Smooth muscle cell (in vitro differentiated cells): ENCODE data around the gene DENND5B. TPM values are rescaled to one million over a fixed set of nuclear protein-coding genes. Genes with fewer than 3 reads are reported as not detected.

Experiments
- DNase-seq: peaks from one replicate; lab custom pipeline; 2025; ENCODE audit not compliant: unreplicated experiment; lab: John Stamatoyannopoulos, UW
- H2AFZ ChIP-seq: fragments of 200-600 bp; sonication (generic); 2 replicates; pipeline ENCODE4 v1.6.0; 2016; ENCODE audit warnings: antibody characterized with exemption, low read depth, mild to moderate bottlenecking
- H3F3A ChIP-seq: fragments of 200-600 bp; sonication (generic); 2 replicates; pipeline ENCODE4 v1.6.0; 2017; ENCODE audit warnings: antibody characterized with exemption, low read depth
- H3K27ac ChIP-seq: fragments of 200-600 bp; sonication (generic); 2 replicates; pipeline ENCODE4 v1.5.1; 2016; ENCODE audit warnings: low read depth, mild to moderate bottlenecking
- H3K27me3 ChIP-seq: fragments of 200-600 bp; sonication (generic); 2 replicates; pipeline ENCODE4 v1.6.1; 2016; ENCODE audit warnings: low read depth, mild to moderate bottlenecking
- H3K36me3 ChIP-seq: fragments of 200-600 bp; sonication (generic); 2 replicates; pipeline ENCODE4 v1.5.1; 2016; ENCODE audit warnings: low read depth
- H3K4me1 ChIP-seq: fragments of 200-600 bp; sonication (generic); 2 replicates; pipeline ENCODE4 v1.5.1; 2016; ENCODE audit warnings: low read depth
- H3K4me2 ChIP-seq: fragments of 200-600 bp; sonication (generic); 2 replicates; pipeline ENCODE4 v1.6.0; 2016; ENCODE audit warnings: mild to moderate bottlenecking
- H3K4me3 ChIP-seq: fragments of 200-600 bp; sonication (generic); 2 replicates; pipeline ENCODE4 v1.5.1; 2016; ENCODE audit warnings: mild to moderate bottlenecking
- H3K79me2 ChIP-seq: fragments of 200-600 bp; sonication (generic); 2 replicates; pipeline ENCODE4 v1.6.0; 2016; ENCODE audit warnings: low read depth, mild to moderate bottlenecking
- H3K9ac ChIP-seq: fragments of 200-600 bp; sonication (generic); 2 replicates; pipeline ENCODE4 v1.6.0; 2016; ENCODE audit warnings: low read depth
- H3K9me3 ChIP-seq: fragments of 200-600 bp; sonication (generic); replicated peaks from 2 replicates; pipeline ENCODE4 v1.5.1; 2016; ENCODE audit warnings: low read depth
- H4K20me1 ChIP-seq: fragments of 200-600 bp; sonication (generic); 2 replicates; pipeline ENCODE4 v1.6.0; 2016; ENCODE audit warnings: low read depth
- WGBS: methylation state at CpG from one replicate; pipeline ENCODE4 v1.1.7; 2016; ENCODE audit warnings: low lambda C conversion rate; 5-methylcytosine and 5-hydroxymethylcytosine counted together
- polyA plus RNA-seq: library from polyadenylated mRNA; unstranded; fragments of >200 nt; fragmentation: Nextera tagmentation; extraction: Ambion mirVana; gene quantifications from 2 replicates; pipeline ENCODE4 v1.2.1, GENCODE V29; 2016
- total RNA-seq: library from RNA; depleted of rRNA; stranded (reverse); fragments of >200 nt; gene quantifications from 2 replicates; pipeline ENCODE4 v1.2.3, GENCODE V29; 2014
- TF ChIP-seq, protein P1 (sequence below): fragments of 200-600 bp; sonication (generic); IDR thresholded peaks from 2 replicates; pipeline ENCODE4 v1.5.1; 2017; ENCODE audit warnings: borderline replicate concordance, mild to moderate bottlenecking, antibody characterized with exemption; ENCODE audit not compliant: insufficient read depth, poor library complexity, severe bottlenecking

The DENND5B gene
- total and polyA plus RNA-seq, 2 experiments from 2014 or later = 12.3 to 12.7 TPM

DNA sequence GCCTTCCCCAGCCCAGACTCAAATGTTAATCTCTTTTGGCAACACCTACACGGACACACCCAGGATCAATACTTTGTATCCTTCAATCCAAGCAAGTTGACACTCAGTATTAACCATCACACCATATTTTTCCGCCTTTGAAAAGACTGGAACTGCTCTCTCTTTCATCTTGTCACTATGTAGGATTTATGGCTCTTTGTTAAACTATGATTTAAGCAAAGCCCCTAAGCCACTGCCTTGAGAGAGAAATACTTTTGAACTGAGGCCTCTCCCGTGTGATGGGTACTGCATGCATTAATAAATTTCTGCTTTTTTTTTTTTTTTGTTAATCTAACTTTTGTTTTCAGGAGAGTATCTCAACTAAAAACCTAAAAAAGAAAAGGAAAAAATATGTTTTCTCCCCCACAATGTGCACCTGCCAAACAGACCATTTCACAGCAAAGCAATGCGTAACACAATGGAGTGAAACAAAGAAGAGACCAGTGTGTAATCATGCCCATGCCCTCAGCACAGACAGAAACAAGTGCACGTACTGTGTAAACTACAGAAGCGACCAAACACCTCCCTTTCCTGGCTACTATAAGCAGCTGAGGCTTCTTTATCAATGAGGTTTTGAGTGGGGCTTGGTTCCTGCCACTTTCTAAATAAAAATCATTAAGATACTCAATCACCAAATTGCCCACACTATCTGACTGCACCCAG, 40.2 kb upstream of the DENND5B start:
- H3K27me3 ChIP-seq = no peaks in the 10 kb centered on the region
- no peaks in the 10 kb centered on the region for H4K20me1 ChIP-seq
- H3K36me3 ChIP-seq = no peaks in the 10 kb centered on the region
- no peak overlapping the region for H3K9ac ChIP-seq
- no peaks in the 10 kb centered on the region for H3K9me3 ChIP-seq
- no peak overlapping the region for H2AFZ ChIP-seq
- H3K79me2 ChIP-seq = no peaks in the 10 kb centered on the region
- H3K4me3 ChIP-seq = no peak overlapping the region
- H3K27ac ChIP-seq = no peak overlapping the region
- TF ChIP-seq, protein P1, sequence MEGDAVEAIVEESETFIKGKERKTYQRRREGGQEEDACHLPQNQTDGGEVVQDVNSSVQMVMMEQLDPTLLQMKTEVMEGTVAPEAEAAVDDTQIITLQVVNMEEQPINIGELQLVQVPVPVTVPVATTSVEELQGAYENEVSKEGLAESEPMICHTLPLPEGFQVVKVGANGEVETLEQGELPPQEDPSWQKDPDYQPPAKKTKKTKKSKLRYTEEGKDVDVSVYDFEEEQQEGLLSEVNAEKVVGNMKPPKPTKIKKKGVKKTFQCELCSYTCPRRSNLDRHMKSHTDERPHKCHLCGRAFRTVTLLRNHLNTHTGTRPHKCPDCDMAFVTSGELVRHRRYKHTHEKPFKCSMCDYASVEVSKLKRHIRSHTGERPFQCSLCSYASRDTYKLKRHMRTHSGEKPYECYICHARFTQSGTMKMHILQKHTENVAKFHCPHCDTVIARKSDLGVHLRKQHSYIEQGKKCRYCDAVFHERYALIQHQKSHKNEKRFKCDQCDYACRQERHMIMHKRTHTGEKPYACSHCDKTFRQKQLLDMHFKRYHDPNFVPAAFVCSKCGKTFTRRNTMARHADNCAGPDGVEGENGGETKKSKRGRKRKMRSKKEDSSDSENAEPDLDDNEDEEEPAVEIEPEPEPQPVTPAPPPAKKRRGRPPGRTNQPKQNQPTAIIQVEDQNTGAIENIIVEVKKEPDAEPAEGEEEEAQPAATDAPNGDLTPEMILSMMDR = no peak
- no peaks in the 10 kb centered on the region for H3F3A ChIP-seq
- no peak for DNase-seq
- WGBS = 91% methylated on average over 6 of the region's 6 CpGs
- no peaks in the 10 kb centered on the region for H3K4me1 ChIP-seq
- no peak overlapping the region for H3K4me2 ChIP-seq

DNA sequence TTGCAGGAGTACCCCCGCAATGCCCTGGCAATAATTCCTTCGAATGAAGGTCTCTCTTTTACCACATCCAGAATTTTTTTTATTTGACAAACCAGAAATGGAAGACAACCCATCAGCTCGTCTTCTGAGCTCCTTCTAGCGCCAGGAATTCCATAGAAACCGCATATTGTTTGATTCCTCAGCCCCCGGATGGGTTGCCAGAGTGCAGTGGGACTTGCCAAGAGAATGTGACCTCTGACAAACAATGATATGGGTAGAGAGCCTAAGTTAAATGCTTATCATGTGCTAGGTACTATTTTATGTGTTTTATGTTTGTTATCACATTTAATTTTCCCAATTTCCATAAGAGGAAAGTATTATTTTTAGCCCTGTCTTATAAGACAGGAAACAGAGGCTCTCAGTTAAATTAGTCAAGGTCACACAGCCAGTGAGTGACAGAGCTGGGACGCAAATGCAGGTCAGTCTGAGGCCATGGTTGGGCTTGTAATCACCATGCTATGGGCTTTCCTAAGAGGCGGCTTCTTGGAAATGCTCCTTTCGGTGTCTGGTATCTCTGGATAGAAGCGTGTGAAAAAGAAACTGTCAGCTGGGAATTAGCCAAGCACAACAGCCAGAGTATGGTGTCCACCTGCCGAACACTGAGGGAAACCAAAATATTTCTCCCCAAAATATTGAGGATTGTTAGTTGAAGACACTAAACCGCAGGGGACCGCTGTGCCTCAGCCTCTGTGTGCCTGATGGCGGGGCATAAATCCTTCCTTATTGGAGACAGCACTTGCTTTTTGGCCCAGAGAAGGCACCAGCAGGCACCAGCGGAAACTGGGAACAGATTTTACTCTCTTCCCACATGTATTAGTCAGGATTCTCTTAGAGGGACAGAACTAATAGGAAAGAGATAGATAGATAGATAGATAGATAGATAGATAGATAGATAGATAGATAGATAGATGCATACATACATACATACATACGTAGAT, 39.1 kb upstream of the DENND5B start:
- TF ChIP-seq, protein P1 = no peak
- H3K79me2 ChIP-seq = no peaks in the 10 kb centered on the region
- 64% methylated on average over 16 of the region's 16 CpGs for WGBS
- no peak overlapping the region for H3K4me3 ChIP-seq
- no peak overlapping the region for H3K9ac ChIP-seq
- H3F3A ChIP-seq = no peaks in the 10 kb centered on the region
- no peaks in the 10 kb centered on the region for H3K36me3 ChIP-seq
- H3K4me2 ChIP-seq = no peak overlapping the region
- no peaks in the 10 kb centered on the region for H3K9me3 ChIP-seq
- DNase-seq = no peak
- no peak overlapping the region for H2AFZ ChIP-seq
- H3K27ac ChIP-seq = no peak overlapping the region
- H3K27me3 ChIP-seq = no peaks in the 10 kb centered on the region
- no peaks in the 10 kb centered on the region for H4K20me1 ChIP-seq
- H3K4me1 ChIP-seq = no peaks in the 10 kb centered on the region

DNA sequence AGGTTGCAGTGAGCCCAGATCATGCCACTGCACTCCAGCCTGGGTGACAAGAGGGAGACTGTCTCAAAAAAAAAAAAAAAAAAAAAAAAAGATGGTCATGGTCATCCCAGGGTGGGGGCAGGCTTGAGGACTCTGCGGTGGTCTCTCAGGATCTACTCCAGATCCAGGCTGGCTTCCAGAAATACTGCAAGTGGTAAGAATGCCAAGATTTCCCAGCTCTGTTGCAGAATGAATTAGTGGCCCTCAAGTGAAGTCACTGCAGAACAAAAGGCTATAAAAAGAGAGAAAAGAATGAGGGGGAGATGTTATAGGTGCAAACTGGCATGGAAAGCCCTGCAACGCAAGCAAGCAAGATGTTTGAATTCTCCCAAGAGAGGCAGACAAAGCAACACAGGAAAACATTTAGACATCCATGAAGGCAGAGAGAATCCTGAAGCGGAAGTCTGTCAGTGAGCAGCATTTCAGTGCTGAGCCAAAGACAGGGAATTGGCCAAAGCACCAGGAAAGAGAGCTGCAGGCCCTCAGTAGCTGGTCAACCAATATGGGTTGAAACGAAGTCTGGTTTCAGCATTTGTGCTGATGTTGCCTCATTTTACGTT, 36.6 kb upstream of the DENND5B start:
- H3F3A ChIP-seq = no peaks in the 10 kb centered on the region
- no peaks in the 10 kb centered on the region for H3K27me3 ChIP-seq
- DNase-seq = no peak
- H3K27ac ChIP-seq = no peak overlapping the region
- no peak overlapping the region for H2AFZ ChIP-seq
- no peaks in the 10 kb centered on the region for H3K36me3 ChIP-seq
- H3K4me1 ChIP-seq = no peaks in the 10 kb centered on the region
- H3K79me2 ChIP-seq = no peaks in the 10 kb centered on the region
- H3K4me3 ChIP-seq = no peak overlapping the region
- H4K20me1 ChIP-seq = no peaks in the 10 kb centered on the region
- TF ChIP-seq, protein P1 = no peak
- no peaks in the 10 kb centered on the region for H3K9me3 ChIP-seq
- no peak overlapping the region for H3K9ac ChIP-seq
- H3K4me2 ChIP-seq = no peak overlapping the region
- 90% methylated on average over 5 of the region's 5 CpGs for WGBS
